Bone marrow (tissue), 2 donors: ENCODE data around the gene PLEKHA6.
A peak's percentile ranks its signal among the peaks of the same experiment; 100 is the strongest.

Experiments used
- DNase-seq, 2 donors: peaks; one replicate each; lab custom pipeline; 2025; lab: John Stamatoyannopoulos, UW

Gene PLEKHA6

DNA sequence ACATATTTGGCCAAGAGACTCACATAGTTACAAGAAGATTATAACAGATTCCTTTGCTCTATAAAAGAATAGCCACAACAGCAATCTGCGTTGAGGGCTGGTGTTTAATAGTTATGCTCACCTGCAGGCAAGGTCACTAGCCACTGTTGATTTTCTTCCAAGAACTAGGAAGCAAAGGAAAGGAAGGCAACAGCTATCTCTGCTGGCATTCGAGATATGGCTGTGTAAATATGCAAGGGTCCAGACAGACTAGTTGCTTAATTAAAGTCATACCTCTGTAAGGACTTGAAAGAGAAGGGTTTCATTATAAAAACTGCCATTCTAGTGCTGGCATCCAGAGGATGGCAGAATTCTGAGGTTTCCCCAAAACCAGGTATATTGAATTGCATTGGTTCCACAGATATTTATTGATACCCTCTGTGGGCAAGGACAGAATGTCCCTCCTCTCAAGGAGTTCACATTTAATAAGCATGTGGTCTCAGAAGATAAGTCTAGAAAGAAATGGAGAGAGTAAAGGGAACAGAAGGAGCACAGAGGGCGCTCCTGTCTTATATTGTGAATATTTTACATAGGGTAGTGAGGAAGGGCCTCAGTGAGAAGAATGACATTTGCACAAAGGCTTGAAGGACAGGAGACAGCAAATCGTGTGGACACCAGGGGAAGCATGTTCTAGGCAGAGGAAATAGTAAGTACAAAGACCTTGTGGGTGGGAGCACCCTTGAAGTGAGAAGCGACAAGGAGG lies 23.6 kb upstream of the PLEKHA6 start:
- DNase-seq, result no peak

DNA sequence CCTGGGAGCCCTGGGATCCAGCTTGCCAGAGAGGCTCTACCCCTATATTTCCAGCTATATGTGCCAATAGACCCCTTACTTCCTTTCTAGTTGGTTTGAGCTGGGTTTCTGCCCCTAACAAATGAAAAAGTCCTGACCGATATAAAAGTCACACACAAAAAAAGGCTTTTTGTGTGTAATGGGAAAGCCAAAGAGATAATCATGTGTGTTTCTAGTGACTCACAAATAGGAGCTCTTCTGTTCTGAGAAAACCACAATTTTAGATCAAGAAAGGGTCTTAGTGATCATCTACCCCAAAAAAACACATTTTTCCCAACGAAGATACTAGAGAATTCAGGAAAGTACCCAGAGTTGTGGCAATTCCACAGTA lies 23.0 kb upstream of the PLEKHA6 start:
- no peak for DNase-seq

GRCh38 chr1:204380293-204380831 lies 20.6 kb upstream of the PLEKHA6 start:
- DNase-seq, result no peak

- peak in 1 of 2 donors; percentile 18 for DNase-seq
Observed at GRCh38 chr1:204377800-204378668, 18.3 kb upstream of the PLEKHA6 start.

DNA sequence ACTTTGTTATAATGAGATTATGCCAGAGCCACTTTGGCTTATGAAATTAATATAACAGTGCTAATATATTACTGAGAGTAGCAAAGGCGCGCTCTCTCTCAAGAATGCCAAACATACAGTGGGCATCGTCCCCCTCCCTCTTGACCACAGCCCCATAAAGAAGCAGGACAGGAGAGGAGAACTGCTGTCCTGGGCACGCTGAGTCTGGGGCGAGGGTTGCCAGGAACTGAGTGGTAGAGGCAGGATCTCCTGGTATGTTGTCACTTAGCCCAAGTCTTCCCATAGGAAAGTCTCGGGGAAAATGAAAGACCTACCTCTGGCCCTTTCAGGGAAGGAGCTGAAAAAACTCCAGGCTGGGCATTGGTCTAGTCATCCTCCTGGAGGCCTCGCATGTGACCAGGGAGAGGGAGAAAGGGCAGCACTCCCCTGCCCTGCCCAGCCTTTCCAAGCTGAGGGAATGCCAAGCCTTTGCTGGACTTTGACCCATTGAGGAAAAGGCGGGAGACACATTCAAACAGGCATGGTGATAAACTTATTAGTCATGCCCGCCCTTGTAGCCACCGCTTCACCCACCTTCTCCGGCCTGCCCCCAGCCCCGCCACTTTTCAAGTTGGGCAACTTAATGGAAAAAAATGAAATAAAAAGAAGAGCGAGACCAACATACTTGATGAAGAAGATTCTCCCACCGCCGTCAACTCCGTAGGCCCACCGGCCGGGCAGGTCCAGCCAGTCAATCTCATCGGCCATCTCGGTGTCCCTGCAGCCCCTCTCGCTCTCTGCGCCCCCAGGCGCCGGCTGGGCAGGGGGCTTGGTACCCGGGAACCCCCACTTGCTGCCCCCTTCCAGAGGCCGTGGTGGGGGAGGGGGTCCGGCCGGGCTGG lies 17.4 kb upstream of the PLEKHA6 start:
- DNase-seq, result no peak

- DNase-seq, result no peak
Observed at GRCh38 chr1:204376465-204376864, 16.7 kb upstream of the PLEKHA6 start.

DNA sequence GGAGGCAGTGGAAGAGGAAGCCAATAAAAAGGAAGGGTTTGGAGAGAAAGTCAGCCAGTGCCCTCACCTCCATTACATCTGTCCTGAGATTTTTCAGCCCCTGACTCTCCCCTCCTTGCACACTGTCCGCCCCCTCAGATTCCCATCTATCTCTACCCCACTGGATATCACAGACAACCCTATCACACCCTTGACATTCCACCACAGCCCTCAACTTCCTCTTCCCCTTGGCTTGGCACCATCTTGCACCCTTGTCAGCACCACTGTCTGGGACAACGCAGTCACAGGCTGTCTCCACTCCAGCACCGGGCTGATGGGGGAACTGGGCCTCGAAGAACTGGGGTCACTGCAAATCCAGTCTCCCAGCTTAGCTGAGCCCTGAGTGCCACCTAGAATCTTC lies 14.2 kb upstream of the PLEKHA6 start:
- DNase-seq, result no peak

DNA sequence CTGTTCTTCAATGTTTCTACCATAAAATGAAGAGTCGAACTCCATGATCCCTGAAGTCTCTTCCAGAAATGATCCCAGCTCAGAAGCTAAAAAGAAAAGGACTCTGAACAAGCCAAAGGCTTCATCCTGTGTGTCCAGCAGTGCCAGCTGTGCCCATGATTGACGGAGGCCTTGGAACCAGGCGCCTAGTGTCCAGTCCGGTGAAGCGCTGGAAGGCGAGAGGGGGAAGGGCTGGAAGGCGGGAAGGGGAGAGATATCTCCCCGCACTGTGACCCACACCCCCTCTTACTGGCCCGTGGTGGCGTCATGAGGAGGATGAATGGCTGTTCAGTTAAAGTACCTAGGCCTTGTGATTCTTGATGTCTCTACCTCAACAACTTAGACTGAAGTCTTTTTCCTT lies 10.4 kb upstream of the PLEKHA6 start:
- DNase-seq, result no peak

DNA sequence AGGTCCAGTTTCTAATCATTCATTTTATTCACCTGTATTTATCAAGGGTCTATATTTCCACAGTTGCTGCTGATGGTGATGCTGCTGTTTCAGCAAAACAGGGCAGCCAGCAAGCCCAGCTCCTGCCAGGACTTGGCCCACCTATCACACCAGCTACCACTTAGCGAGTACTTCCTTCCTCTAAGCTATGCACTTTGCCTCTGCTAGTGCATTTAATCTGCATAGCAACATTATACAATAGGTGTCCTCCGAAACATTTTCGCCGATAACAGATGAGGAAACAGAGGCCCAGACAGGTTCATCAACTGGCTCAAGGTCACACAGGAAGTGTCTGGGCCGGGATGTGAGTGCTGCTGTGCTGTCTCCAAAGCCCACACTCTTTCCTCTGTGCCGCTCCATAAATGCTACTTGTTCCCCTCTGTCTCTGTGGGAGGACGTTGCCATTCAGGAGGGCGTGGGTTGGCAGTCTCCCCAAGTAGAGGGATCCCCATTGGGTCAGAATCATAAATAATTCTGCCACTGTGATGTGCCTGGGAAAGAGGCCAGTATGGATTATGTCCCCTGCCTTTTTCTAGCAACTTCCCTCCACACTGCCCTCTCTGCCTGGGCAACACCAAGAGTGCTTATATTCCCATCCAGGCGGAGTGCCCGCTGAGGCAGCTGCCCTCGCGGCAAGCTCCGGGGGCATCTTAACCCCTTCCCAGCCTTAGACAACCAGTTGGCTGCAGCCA lies 9.4 kb upstream of the PLEKHA6 start:
- DNase-seq, result no peak

DNA sequence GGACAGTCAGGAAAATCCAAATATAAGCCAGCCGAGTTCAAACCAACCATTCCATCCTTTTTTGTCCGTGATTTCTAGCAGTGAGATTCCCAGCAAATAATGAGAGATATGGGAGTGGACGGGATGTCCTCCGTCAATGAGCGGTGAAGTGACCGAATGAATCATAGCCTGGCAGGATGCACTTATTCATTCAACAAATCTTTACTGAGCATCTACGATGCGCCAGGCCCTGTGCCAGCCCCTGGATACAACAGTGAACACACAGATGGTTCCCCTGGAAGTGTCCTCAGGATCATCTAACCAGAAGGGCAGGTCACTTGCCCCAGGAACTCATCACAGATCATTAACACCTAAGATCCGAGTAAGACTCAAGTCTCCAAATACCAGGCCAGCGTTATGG lies 8.2 kb upstream of the PLEKHA6 start:
- no peak for DNase-seq

- no peak for DNase-seq
Observed at GRCh38 chr1:204367193-204367858, 7.6 kb upstream of the PLEKHA6 start.

DNA sequence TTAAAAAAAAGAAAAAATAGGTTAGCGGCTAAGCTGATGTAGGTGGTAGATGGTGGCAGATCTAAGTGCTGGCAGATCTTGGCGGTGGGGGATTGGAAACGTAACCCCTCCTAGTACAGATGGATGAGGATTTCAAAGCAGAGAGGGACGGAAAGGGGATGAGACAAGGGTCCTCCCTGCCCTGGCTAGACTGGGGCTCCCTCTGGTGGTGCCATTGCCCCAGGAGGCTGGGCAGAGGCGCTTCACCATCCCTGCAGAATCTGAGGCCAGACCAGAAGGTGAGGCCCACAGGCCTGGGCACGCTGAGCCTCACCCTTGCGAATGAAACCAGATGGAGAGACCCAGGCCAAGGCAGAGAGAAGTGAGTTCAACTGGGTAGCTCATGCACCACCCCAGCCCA lies 7.0 kb upstream of the PLEKHA6 start:
- DNase-seq, result no peak

DNA sequence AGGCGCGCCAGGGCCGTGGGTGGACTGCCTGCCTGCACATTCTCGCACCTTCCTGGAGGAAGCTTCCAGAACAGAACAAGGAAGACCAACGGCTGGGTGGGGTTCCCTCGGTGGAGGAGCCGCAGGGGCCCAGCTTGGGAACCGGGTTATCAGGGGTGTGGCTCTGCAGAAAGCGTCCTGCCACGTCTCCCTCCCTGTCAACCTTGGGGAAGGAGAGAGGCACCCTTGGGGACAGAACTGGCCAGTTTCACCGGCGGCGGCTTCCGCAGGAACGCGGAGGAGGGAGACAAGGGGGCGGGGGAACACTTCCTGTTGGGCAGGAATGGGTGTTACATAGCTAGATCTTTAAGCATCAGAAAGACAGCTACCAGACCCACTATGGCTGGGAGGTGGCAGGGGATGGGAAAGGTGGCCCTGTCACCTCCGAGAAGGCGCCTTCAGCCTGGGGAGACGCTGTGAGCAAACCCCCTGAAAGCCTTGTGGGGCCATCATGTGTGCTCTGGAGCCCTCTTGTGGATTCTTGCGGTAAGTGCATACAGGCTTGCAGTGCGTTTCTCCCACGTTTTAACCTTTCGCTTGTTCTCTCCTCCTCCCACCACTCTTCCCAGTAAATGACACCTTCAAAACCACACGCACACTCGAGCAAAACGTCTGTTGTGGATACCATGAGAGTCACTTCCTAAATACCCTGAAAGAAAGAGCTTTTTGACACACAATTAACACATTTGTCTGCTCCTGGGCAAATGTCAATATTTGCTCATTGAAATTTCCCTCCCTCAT lies 3.8 kb upstream of the PLEKHA6 start:
- DNase-seq, result peak; percentile 56 to 58

- no peak for DNase-seq
Observed at GRCh38 chr1:204362984-204363334, 3.2 kb upstream of the PLEKHA6 start.

GRCh38 chr1:204361781-204362180 lies 2.1 kb upstream of the PLEKHA6 start:
- no peak for DNase-seq

- no peak for DNase-seq
Observed at GRCh38 chr1:204361341-204361771, 1.6 kb upstream of the PLEKHA6 start.

DNA sequence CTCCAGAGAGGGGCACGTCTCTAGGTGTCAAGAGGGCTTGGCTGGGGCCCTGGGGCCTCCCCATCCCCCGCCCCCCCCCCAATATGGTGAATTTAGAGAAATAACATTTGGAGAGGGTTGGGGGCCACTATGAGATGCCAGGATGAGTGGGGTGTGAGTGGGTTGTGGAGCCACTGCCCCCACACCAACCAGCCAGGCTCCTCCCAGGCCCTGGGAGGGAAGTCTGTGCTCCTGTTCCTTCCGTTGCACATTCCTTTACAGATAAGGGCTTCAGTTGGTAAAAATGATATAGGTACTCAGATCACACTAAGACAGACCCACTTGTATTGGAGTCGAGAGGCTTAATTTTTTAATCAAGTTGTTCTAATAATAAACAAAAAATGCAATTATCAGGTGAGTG lies 585 bp upstream of the PLEKHA6 start:
- DNase-seq, result no peak

- DNase-seq, result no peak
Observed at GRCh38 chr1:204359131-204359473, 627 bp downstream of the PLEKHA6 start.

DNA sequence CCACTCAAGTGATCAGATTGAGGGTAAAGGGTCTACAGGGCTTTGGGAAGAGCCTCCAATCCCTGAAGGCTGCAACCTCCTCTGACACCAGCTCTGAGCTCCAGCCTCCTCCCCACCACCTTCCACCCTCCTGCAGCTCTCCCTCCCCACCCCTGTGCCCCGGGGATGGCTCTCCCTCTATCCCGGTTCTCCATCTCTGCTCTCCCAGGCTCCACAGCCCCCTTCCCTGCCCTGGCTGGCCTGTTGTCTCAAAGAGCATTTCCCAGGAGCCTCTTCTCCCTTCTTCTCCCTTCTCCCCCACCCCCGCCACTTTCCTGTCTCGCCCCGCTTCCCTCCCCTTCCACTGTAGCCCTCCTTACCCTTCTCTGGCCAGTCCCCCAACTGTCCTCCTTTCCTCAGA lies 1.1 kb downstream of the PLEKHA6 start:
- no peak for DNase-seq
